Measurements from ENCODE around the gene IRF4.

IRF4 gene

GRCh38 chr6:348860-349396 is 42.6 kb upstream of the IRF4 start:
- peaks cover 25% of the 10 kb centered on the region for H3K4me1 Mint-ChIP-seq
- H3K27ac Mint-ChIP-seq: no peak overlapping the region
- no peak for DNase-seq
- H3K4me3 Mint-ChIP-seq: no peak overlapping the region
- H3K36me3 Mint-ChIP-seq (ENCODE audit: low read depth): peaks cover 39% of the 10 kb centered on the region
- H3K9me3 Mint-ChIP-seq: peaks cover 97% of the 10 kb centered on the region
- H3K27me3 Mint-ChIP-seq (ENCODE audit: low read depth, poor library complexity): peaks cover 6% of the 10 kb centered on the region
- TF ChIP-seq CTCF (IDR thresholded peaks at IDR 0.05): no peak

- H3K27ac Mint-ChIP-seq: no peak overlapping the region
- DNase-seq: no peak
- peaks cover 26% of the 10 kb centered on the region for H3K4me1 Mint-ChIP-seq
- H3K27me3 Mint-ChIP-seq (ENCODE audit: low read depth, poor library complexity): peaks cover 6% of the 10 kb centered on the region
- peaks cover 97% of the 10 kb centered on the region for H3K9me3 Mint-ChIP-seq
- TF ChIP-seq CTCF (IDR thresholded peaks at IDR 0.05): no peak
- peaks cover 33% of the 10 kb centered on the region for H3K36me3 Mint-ChIP-seq (ENCODE audit: low read depth)
- H3K4me3 Mint-ChIP-seq: no peak overlapping the region
Observed at GRCh38 chr6:349491-349921, 42.0 kb upstream of the IRF4 start.

- Mint-ChIP-seq H3K27ac (no peak overlapping the region), H3K36me3 (ENCODE audit: low read depth) (peaks cover 29% of the 10 kb centered on the region), H3K4me1 (peaks cover 33% of the 10 kb centered on the region), H3K9me3 (peaks cover 97% of the 10 kb centered on the region), H3K27me3 (ENCODE audit: low read depth, poor library complexity) (peaks cover 4% of the 10 kb centered on the region), H3K4me3 (no peak overlapping the region)
- DNase-seq: no peak
- TF ChIP-seq CTCF (IDR thresholded peaks at IDR 0.05): no peak
Observed at GRCh38 chr6:350371-350770, 41.2 kb upstream of the IRF4 start.

GRCh38 chr6:351011-351866 is 40.3 kb upstream of the IRF4 start:
- Mint-ChIP-seq H3K9me3 (peaks cover 97% of the 10 kb centered on the region), H3K4me3 (no peak overlapping the region), H3K36me3 (ENCODE audit: low read depth) (peaks cover 21% of the 10 kb centered on the region), H3K27me3 (ENCODE audit: low read depth, poor library complexity) (no peaks in the 10 kb centered on the region), H3K4me1 (peaks cover 41% of the 10 kb centered on the region), H3K27ac (peak overlapping the region; percentile 79)
- no peak for DNase-seq
- no peak for TF ChIP-seq CTCF (IDR thresholded peaks at IDR 0.05)

GRCh38 chr6:351867-352289 is 39.7 kb upstream of the IRF4 start:
- DNase-seq: no peak
- Mint-ChIP-seq H3K4me1 (peaks cover 41% of the 10 kb centered on the region), H3K4me3 (no peak overlapping the region), H3K36me3 (ENCODE audit: low read depth) (peaks cover 17% of the 10 kb centered on the region), H3K27ac (no peak overlapping the region), H3K27me3 (ENCODE audit: low read depth, poor library complexity) (no peaks in the 10 kb centered on the region), H3K9me3 (peaks cover 97% of the 10 kb centered on the region)
- no peak for TF ChIP-seq CTCF (IDR thresholded peaks at IDR 0.05)
